ENCODE results near the gene S100A8.

S100A8 gene

DNA sequence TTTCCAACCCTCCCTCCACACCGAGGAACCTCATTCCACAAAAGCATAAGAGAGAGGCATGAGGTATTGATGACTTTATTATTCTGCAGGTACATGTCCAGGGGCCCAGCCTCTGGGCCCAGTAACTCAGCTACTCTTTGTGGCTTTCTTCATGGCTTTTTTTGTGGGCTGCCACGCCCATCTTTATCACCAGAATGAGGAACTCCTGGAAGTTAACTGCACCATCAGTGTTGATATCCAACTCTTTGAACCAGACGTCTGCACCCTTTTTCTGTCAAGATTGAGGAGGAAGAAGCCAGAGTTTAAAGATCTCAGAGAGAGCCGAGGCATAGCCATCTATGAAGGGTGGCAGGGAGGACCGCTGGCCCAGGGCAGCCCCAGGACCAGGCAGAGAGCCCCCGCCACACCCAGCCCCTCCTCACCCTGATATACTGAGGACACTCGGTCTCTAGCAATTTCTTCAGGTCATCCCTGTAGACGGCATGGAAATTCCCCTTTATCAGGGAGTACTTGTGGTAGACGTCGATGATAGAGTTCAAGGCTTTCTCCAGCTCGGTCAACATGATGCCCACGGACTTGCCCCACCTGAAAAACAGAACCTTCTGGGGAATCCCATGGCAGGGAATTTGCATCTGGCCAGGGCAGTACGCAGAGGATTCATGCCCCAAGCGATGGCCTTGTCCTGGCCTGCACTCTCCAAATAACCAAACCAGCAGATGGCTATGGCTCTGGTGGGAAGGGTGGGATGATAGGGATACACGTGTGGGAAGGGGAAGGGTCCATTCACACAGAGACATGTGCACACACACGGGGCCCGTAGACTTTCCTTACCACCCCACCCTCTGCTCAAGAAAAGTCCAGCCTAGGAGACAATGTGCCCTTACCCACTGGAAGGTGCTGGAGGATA lies 647 bp downstream of the S100A8 start:
- no peak for DNase-seq

DNA sequence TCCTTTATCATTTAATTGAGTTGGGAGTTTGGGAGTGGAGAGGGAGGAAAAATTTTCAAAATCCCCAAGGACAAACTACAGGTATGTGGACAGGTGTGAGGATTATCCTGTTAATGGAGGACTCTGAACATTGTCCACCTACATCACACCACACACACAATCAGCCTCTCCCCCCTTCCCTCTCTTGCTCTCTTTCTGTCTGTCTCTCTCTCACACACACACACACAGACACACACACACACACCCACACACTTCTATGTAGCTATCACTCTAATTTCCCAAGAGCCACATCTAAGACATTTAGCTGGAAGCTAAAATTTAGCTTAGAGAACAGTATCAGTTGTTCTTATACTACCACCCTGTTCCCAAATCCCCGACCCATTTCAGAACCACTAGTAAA lies 1.5 kb downstream of the S100A8 start:
- no peak for DNase-seq

DNA sequence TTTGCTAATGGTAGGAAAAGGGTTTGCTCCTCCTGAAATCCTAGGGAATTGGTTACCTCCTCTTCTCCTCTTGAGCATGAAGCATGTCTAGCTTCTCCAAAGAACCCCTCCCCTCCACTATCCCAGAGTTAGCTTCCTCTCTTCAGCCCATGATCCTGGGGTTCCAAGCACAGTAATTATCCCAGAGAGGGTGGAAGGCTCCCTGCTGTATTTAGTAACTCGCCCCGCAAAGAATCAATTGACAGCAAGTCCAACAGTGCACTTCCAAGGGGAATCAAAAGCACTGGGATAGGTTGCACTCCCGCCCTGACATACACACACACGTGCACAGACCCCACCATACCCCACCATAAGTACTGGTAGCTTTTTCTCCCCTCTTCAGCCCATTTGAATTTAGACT lies 3.1 kb downstream of the S100A8 start:
- DNase-seq, result no peak

DNA sequence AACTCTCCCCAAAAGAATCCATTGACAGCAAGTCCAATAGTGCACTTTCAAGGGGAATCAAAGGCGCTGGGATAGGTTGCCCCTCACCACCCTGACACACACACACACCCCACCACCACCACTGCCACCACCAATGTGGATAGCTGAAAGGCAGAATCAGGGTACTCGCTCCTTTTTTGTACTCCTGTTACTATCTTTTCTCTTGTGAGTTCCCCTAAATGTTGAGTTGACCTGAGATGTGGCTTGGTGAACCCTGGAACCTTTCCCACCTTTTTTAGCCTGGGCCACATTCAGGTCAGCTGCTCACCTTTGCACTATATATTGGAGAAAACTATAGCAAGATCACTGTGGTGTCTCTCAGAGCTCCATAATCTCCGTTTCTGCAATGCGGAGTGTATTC lies 3.9 kb downstream of the S100A8 start:
- no peak for DNase-seq

DNA sequence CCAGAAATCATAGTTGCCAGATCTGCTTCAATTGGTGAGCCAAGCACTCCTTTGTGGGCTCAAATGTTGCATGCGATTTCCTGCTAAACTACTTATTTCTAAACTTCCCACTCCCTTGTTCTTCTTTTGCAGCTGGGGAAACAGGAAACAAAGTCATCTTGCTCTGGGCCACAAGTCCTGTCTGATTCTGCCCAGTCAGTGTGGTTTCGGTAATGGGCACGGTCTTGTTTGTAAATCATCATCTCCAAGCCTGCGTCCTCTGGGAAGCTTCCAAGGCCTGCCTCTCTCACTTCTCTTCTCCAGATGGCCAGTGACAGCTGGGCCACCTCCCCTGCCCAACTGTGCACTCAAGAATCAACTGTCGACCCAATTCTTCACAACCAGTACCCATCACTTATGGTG lies 4.4 kb downstream of the S100A8 start:
- DNase-seq, result no peak

DNA sequence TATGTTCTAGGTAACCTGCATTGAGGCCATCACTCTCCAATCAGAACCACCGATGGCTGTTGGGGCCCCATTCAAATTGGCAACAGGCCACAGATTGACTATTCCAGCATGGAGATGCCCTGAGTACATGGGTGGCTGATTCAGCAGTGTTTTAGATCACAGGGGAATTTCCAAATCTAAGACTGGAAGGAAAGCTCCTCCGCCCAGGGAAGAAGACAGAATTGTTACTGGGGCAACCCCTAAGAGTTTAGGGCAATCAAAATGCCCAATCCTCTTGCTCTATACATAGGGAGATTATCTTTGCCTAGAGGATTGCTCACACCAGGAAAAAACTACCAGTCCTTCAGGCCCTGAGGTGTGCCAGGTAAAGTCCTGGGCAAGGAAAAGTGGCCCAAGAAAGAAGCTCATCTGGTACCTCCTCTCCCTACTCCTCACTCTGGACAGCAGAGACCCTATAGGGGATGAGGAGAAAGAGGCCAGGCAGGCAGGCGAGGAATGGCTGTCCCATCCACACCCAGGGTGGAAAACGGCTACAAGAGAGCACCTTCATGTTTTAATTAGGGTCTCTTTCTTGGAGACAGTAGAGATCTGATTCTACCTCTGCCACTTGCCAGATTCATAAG lies 5.8 kb downstream of the S100A8 start:
- DNase-seq, result no peak

DNA sequence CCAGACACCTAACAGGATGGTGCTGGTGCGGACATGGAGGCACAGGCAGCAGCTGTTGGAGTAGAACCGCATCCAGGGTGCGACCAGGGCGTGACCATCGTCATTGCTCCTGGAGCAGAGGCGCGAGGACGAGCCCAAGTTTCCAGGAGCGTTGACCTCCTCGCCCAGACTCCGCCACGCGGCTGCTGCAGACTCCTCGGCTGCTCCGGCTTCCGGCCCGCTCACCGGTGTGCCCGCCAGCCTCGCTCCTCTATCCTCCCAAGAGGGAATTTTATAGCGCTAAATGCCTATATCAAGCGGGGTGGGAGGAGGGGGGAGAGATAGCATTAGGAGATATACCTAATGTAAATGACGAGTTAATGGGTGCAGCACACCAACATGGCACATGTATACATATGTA lies 10.2 kb downstream of the S100A8 start:
- no peak for DNase-seq

DNA sequence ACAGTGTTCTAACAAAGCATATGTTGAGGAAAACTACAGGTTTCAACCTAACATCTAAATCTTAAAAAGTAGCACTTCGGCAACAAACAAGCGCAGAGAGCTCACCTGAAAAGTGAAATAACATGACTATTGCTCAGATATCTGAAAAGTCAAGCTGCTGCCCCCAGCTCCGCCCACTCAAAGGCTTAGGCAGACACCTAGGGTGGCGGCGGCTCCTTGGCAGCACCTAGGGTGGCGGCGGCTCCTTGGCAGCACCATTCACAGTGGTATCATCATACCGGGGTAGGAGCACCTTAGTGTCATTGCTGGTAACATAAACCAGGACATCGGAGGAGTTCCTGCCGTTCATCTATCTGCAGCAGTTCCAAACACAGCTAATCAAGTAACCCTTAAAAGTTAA lies 11.3 kb downstream of the S100A8 start:
- no peak for DNase-seq

DNA sequence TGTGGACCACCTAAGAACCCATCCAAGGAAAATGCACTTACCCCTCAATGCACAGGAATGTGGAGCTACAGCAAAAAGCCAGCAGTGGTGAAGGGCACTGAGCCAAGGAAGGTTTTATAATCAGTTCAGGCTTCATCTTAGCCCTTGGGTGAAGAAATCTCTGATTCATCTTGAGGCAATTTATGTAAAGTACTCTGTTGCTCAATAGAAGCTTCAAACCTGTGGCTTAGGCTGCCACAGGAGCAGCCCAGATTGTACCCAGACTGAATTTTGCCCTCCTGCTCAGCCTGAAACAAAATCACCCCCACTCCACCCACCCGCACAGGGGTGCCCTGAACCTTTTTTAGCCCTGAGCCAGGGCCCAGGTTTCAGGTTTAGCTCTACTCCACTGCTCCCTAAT lies 15.4 kb downstream of the S100A8 start, which contains the start of gene S100A12:
S100A12 (minus strand) TSS at position 111 of the 400 bp plus-strand sequence. CDS start 1,029 bp downstream, outside the sequence.
- DNase-seq, result no peak

DNA sequence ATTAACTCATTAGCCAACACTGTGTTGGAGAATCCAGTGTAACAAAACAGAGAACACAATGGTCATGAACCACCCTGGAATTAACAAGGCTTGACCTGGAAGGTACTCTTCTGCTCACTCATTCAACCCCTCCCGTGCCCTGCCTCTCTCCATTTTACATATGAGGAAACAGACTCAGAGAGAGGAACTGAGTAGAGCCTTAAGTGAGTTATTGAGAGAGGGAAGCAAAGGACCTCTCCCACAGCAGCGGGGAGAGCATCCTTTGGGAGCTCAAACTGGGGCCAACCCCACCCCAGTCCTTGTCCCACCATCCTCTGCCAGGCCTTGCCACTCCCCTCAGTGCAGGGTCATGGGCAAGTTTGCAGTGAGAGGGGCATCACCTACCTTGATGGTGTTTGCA lies 16.8 kb downstream of the S100A8 start:
- DNase-seq, result no peak

DNA sequence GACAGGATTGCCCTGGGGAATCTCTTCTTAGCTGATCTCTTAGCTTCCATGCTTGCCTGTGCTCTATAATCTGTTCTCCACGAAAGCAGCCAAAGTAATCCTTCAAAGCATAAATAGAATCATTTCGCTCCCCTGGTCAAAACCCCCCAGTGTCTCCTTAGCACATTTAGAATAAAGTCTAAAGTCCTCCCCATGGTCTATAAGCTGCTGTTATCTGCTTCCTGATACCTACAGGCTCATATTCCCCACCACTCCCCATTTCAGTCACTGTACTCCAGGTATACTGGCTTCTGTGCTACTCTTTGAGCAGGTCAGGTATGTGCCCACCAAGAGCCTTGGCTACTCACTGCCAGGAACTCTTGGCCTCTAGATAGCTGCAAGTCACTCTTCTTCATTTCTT lies 18.3 kb downstream of the S100A8 start:
- no peak for DNase-seq

DNA sequence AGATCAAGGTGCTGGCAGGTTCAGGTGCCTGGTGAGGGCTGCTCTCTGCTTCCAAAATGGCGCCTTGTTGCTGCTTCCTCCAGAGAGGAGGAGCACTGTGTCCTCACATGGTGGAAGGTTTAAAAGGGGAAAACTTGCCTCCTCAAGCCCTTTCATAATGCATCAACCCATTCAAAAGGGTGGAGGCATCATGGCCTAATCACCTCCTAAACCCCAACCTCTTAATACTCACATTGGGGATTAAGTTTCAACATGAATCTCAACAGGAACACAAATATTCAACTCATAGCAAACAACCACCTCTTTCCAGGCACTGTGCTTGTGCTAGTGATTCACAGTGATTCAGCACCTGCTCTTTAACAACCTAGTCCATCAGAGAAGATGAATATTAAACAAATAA lies 19.6 kb downstream of the S100A8 start:
- no peak for DNase-seq

DNA sequence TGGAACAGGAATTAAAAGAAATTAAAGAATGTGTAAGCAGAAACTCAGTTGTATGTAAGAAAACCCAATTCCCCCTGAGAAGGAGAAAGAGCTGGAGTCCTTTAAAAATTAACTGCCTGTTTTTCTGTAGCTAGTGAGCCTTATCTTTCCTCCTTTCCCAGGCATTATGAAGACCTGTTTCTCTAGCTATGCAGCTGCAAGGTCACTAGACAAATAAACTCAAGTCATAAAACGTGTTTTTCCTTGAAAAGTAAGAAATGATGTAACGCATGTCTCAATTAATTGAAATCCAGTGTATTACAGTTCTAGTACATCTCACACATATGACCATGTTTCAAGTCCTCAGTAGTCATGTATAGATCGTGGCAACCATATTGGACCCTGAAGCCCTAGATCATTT lies 20.7 kb downstream of the S100A8 start:
- DNase-seq, result no peak

DNA sequence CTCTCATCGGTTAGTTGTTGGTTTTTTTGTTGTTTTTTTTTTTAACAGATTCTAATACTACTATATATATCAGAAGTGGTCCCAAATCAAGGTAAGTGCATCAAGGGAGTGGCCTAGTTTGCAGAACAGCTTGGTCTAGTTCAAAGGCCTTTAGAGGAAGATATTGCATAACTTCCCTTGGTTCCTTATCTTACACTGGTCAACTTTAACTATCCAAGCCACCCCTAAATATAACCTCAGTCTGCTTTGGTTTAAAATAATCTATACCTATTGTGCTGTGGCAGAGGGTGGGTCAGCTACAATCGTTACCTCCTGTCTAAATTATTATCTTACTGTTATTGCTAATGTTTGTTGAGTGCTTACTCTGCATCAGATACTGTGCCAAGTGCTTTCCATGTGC lies 22.4 kb downstream of the S100A8 start:
- no peak for DNase-seq

DNA sequence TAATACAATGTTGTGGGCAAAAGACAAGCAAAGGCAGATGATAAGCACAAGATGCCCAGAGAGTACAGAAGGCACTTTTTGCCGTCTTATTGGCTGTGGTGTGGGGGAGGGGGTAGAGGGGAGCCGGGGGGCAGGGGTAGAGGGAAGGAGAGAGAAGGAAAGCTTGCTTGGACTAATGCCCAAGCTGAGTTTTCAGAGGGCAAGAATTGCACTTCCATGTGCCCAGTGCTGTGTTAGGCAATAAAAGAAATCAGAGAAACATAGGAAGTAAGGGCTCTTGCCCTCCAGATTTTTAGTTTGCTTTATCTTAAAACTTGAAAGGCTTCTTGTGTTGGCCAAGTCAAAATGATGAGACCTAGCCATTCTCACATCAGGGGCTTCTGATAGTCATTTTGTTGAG lies 23.8 kb downstream of the S100A8 start:
- DNase-seq, result no peak

DNA sequence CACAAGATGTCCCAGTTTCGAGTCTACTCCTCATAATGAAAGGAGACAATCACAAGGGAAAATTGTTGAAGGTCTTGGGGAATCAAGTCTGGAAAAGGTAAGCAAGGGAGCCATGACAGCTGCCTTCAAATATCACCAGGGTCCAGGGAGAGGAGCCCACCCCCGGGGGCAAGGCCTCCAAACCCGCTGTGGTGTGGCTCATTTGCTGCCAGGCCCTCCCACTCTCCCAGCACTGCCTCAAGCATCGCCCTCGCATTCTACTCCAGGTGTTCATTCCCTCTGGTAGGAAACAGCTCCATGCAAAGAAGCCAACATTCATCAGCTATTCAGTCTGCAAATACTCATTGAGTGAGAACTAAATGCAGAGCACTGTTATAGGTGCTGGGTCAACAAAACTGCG lies 24.6 kb downstream of the S100A8 start:
- DNase-seq, result no peak

DNA sequence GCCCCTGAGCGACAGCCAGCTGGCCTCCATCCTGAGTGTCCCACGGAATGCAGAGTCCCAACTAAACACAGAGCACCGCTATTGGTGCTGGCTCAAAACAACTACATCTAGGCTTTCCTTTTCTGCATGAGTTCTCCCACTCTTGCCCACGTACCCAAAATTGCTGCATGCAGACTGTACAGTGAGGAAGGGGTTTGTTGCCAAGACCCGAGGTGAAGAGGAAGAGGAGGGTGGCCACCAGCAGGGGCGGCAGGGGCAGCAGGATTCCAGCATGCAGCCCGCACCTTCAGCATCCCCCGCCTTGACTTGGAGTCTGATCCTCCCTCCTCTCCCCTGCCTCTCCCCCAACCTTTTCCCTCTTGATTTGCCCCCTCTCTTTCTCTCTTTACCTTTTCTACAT lies 25.2 kb downstream of the S100A8 start:
- no peak for DNase-seq

DNA sequence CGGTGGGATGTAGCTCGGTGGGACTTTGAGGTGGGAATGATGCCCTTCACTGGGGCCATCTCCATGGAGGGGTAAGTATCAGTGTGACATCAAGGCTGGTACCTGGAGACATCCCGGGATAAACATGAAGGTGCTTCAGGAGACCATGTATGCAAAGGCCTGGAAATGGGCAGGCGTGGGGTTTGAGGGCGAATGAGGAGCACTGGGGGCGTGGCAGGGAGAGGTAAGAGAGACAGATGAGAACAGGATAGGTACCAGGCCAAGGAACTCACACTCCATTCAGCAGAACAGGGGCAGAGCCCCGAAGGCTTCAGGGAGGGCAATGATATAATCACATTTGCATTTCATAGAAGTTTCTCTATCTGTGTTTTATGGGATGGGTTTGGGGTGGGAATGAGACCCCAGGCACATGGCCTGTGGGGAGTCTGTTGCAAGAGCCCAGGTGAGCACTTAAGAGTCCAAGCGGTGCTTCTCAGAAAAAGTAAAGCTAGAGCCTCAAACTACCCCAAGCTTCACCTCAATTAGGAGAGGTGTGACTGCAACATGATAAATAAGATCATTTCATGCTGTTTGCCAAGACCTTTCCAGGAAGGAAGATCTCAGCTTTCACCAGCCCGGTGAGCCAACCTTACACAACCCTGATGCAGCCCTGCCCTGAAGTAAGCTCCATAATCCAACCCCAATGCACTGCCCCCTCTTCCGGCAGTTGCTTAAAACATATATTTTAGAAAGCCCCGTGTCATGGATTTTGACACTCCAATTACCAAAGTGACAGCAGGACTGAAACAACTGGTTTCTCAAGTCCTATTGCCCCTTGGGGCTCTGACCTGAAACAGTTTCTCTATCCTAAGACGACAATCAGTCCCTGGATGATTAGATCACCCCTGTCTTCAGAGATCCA lies 25.9 kb downstream of the S100A8 start:
- no peak for DNase-seq

DNA sequence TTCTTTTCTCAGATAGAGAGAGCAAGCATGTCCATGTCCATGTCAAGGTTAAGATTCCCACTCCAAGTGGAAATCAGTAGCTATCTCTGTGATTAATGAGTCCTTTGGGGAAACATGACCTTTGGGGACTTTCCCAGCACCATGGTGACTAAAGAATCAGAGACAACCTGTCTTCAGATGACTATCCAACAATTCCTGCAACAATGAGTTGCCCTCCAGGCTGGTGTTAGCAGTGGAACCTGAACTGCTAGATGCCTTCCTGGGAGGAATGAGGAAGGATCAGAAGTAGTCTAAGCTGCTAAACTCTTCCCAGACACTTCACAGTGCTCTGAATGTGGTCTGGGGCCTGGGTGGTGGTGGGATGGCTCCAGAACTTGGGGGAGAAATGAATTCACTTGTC lies 26.7 kb downstream of the S100A8 start:
- no peak for DNase-seq

DNA sequence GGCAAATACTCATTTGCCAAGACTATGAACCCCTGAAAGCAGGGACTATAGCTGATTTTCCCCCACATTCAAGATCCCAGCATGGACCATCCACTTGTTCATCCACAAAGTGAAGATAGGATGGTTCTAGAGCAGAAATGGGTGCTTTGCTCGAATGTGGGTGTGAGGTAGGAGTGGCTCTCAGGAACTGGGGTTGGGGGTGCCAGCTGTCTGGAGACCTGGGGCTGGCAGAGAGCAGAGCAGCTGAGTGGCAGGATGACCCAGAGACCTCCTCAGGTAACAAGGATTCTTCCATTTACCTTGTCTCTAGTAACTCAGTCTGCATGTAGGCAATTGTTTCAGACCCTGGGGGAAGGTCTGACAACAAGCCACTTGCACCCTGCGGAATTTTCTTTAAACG lies 27.2 kb downstream of the S100A8 start:
- no peak for DNase-seq

DNA sequence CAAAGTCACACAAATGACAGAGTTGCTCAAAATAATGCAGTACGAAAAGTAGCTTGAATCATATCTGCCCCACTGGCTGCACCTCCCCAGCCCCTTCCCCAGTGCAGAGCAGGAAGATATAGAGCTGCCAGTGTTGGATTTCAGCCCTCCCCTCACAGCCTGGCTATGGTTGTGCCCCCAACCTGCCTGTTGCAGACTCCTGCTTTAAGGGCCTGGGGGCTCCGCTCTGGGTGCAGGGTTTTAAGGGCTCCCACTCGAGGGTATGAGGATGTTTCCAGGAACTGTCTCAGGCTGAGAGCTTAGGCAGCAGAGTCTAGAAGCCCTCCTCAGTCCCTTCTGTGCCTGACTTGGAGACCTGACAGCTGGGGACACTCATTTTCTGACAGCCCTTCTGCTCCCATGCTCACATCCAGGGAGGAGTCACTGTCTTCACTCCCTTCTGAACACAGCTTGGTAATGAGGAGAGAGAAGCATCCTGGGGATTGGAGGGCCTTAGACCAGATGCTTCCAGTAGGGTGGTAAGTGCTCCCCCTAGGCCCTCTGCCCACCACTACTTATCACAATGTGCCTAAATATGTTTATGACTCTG lies 28.6 kb downstream of the S100A8 start:
- DNase-seq, result no peak

DNA sequence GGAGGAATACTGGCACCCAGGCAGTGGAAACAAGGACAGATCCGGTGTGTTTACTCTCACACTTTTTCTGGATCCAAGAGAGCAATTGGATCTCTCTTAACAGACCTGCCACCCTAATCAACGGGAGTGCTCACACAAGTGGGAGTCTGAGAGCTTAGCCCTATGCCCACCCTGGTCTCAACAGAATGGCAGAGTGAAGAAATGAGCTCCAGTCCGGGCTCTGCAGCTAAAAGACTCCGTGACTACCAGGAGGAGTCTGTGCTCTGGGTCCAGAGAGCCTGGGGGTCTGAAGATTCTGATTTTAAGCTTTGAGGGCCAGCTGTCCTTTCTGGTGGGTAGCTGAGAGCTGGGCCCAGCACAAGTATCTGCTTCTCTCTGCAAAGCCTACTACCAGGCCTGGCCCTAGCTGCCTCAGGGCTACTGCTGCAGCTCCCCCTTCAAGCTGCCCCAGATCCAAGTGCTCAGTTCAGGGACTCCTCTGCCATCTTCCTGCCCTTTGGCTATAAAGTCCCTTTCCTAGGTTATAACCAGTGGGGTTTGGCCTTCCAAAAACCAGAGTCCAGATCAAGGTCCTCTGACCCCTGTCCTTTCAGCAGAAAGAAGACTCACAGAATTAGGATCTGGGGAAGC lies 29.3 kb downstream of the S100A8 start:
- no peak for DNase-seq

Data from activated CD4-positive, alpha-beta T cell treated with anti-CD3 and anti-CD28 coated beads, Interleukin-2, amount 50 U/mL, for 1 hour (primary cell).